Mesothelial cell of epicardium (in vitro differentiated cells): ENCODE measurements around the gene DGKA. TPM values are rescaled to one million over a fixed set of nuclear protein-coding genes. Genes with fewer than 3 reads are reported as not detected.
"Not testable (repeated sequence)": the region's sequence is repeated elsewhere in the genome, so short reads cannot be mapped to it uniquely, and the experiment has no call there.

Experiments
- DNase-seq, 2 experiments: peaks; one replicate each; pipeline ENCODE4 v3.0.0; 2021; ENCODE audit warnings: low spot score in 2 of 2; ENCODE audit not compliant: unreplicated experiment in 2 of 2
- H3K27ac Mint-ChIP-seq: 2 replicates; pipeline ENCODE4 v1.8.0; 2021; ENCODE audit warnings: mixed read lengths
- H3K27me3 Mint-ChIP-seq: 2 replicates; pipeline ENCODE4 v1.8.0; 2021; ENCODE audit warnings: low read depth, mixed read lengths
- H3K36me3 Mint-ChIP-seq: 2 replicates; pipeline ENCODE4 v1.8.0; 2021; ENCODE audit warnings: mixed read lengths
- H3K4me1 Mint-ChIP-seq: 2 replicates; pipeline ENCODE4 v1.8.0; 2021; ENCODE audit warnings: mixed read lengths
- H3K4me3 Mint-ChIP-seq: 2 replicates; pipeline ENCODE4 v1.8.0; 2021; ENCODE audit warnings: mild to moderate bottlenecking, moderate library complexity, mixed read lengths
- H3K9me3 Mint-ChIP-seq: 2 replicates; pipeline ENCODE4 v1.8.0; 2021; ENCODE audit warnings: mixed read lengths
- total RNA-seq: library from RNA; stranded (reverse); gene quantifications from 3 replicates; pipeline ENCODE4 v1.2.1, GENCODE V29; 2021
- TF ChIP-seq, protein P1 (sequence below): fragments of 200-600 bp; sonication (generic); IDR thresholded peaks from one replicate; pipeline ENCODE4 v1.5.0; 2021; ENCODE audit warnings: antibody characterized with exemption; ENCODE audit not compliant: unreplicated experiment

The DGKA gene
- total RNA-seq, 1 donor from 2014 or later: 33.5 TPM

DNA sequence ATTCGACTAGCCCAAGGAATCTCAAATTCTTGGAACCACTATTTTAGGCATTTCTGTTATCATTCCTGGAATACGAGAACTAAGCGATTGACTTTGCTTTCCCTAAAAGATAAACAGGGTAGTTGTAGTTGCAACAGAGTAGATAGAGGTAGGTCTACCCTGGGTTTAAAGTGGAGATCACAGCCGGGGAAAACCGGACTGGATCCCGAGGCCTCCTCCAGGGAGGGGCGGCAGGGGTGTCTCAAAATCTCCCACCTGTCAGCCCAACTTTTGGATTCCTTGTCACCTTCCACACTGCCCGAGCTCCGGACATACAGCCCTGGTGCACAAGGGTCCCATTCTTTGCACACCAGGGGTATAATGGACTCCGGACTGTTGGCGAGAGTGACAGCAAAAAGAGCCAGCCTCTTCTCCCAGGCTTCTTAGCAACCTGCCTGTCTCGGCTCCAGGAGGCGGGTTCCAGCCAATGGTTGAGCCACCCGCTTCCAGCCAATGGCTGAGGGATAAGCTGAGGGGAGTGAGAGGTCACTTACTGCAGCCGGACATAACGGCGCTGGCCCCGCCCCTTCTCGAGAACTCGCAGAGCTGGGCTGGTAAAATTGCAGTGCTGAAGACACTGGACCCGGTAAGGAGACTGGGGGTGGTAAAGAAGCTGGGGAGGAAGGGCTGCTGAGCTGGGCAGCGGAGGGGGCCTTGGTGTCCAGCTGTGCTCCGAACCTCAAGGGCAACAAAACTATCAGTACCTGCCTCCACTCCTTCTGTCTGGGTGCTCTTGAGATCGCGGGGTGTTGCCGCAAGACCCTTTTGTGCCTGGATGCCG is 66.0 kb downstream of the DGKA start, which contains the start of gene SUOX:
Gene SUOX (plus strand): TSS at position 562 of the 820 bp plus-strand sequence. CDS start 4,946 bp downstream, outside the sequence.
- H3K4me3 Mint-ChIP-seq: peak within 1 kb of the TSS; percentile 98
- no peaks in the 10 kb centered on the region for H3K27me3 Mint-ChIP-seq
- TF ChIP-seq, protein P1, sequence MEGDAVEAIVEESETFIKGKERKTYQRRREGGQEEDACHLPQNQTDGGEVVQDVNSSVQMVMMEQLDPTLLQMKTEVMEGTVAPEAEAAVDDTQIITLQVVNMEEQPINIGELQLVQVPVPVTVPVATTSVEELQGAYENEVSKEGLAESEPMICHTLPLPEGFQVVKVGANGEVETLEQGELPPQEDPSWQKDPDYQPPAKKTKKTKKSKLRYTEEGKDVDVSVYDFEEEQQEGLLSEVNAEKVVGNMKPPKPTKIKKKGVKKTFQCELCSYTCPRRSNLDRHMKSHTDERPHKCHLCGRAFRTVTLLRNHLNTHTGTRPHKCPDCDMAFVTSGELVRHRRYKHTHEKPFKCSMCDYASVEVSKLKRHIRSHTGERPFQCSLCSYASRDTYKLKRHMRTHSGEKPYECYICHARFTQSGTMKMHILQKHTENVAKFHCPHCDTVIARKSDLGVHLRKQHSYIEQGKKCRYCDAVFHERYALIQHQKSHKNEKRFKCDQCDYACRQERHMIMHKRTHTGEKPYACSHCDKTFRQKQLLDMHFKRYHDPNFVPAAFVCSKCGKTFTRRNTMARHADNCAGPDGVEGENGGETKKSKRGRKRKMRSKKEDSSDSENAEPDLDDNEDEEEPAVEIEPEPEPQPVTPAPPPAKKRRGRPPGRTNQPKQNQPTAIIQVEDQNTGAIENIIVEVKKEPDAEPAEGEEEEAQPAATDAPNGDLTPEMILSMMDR: no peak
- H3K9me3 Mint-ChIP-seq: no peaks in the 10 kb centered on the region
- H3K27ac Mint-ChIP-seq: peak within 1 kb of the TSS; percentile 95
- peak; percentile 69 to 85 for DNase-seq
- H3K4me1 Mint-ChIP-seq: peaks cover 11% of the 10 kb centered on the region
- peaks cover 17% of the 10 kb centered on the region for H3K36me3 Mint-ChIP-seq

DNA sequence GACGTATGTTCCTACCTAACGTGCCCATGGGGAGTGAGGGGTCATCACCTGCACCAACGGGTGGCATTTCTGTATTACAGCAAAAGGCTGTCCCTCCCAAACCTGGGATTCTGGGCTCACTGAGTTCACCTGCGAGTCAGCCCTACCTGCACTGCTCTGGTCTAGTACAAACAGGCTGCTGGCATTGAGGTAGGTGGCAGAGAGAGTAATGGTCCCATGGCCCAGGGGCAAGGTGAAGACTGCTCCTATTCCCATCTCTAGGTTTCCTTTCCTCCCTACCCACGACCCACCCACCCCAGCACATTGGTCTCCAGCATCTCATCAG is 66.5 kb downstream of the DGKA start:
- H3K4me1 Mint-ChIP-seq: peaks cover 11% of the 10 kb centered on the region
- no peaks in the 10 kb centered on the region for H3K27me3 Mint-ChIP-seq
- peak overlapping the region; percentile 98 for H3K4me3 Mint-ChIP-seq
- no peak for DNase-seq
- TF ChIP-seq, protein P1: no peak
- H3K27ac Mint-ChIP-seq: peak overlapping the region; percentile 95
- H3K36me3 Mint-ChIP-seq: peaks cover 18% of the 10 kb centered on the region
- H3K9me3 Mint-ChIP-seq: no peaks in the 10 kb centered on the region

DNA sequence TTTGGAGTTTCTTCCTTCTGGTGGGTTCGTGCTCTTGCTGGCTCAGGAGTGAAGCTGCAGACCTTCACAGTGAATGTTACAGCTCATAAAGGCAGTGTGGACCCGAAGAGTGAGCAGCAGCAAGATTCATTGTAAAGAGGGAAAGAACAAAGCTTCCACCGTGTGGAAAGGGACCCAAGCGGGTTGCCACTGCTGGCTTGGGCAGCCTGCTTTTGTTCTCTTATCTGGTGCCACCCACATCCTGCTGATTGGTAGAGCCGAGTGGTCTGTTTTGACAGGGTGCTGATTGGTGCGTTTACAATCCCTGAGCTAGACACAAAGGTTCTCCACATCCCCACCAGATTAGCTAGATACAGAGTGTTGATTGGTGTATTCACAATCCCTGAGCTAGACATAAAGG is 68.6 kb downstream of the DGKA start:
- not testable (repeated sequence) for DNase-seq, H3K27ac Mint-ChIP-seq, H3K9me3 Mint-ChIP-seq, H3K27me3 Mint-ChIP-seq
- Mint-ChIP-seq H3K4me1 (peaks cover 11% of the 10 kb centered on the region), H3K36me3 (peaks cover 18% of the 10 kb centered on the region), H3K4me3 (peak overlapping the region; percentile 32)

DNA sequence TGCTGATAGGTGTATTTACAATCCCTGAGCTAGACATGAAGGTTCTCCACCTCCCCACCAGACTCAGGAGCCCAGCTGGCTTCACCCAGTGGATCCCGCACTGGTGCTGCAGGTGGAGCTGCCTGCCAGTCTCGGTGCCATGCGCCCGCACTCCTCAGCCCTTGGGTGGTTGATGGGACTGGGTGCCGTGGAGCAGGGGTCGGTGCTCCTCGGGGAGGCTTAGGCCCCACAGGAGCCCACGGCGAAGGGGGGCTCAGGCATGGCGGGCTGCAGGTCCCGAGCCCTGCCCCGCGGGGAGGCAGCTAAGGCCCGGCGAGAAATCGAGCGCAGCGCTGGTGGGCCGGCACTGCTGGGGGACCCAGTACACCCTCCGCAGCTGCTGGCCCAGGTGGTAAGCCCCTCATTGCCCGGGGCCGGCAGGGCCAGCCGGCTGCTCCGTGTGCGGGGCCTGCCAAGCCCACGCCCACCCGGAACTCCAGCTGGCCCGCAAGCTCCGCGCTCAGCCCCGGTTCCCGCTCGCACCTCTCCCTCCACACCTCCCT is 69.1 kb downstream of the DGKA start:
- not testable (repeated sequence) for H3K27ac Mint-ChIP-seq, H3K9me3 Mint-ChIP-seq
- peaks cover 21% of the 10 kb centered on the region for H3K36me3 Mint-ChIP-seq

DNA sequence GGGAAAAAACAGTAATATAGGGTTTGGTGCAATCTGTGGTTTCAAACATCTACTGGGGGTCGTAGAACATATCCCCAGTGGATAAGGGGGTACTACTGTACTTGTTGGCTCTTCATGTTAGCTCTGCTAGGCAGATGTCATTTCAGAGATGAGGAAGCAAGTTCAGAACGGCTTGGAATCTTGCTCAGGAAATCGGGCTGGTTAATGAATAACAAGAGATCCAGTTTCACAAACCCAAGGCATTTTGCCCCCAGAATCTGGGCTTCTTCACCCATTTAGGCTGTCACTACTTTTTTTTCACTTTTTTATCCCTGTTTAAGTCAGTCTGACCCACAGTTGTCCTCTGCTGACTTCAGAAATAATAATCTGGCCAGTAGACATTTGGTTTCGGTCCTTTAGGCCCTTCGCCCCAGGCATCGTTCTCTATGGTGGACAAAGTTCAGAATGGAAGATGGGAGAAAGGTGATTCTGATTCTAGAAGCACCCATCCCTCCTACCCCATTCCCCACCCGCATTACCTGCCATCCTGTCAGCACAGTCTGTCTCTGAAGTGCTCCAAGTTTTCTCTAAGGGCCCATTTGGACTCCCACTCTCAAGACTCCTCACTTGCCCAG is 70.6 kb downstream of the DGKA start:
- no peaks in the 10 kb centered on the region for H3K9me3 Mint-ChIP-seq
- no peak for DNase-seq
- no peak overlapping the region for H3K27ac Mint-ChIP-seq
- TF ChIP-seq, protein P1: no peak
- H3K27me3 Mint-ChIP-seq: no peaks in the 10 kb centered on the region
- H3K4me1 Mint-ChIP-seq: peaks cover 11% of the 10 kb centered on the region
- H3K4me3 Mint-ChIP-seq: no peak overlapping the region
- peaks cover 21% of the 10 kb centered on the region for H3K36me3 Mint-ChIP-seq

More for the DNA sequence above, 69.1 kb downstream of the DGKA start:
- not testable (repeated sequence) for H3K27me3 Mint-ChIP-seq, DNase-seq, H3K4me3 Mint-ChIP-seq
- peaks cover 11% of the 10 kb centered on the region for H3K4me1 Mint-ChIP-seq

DNA sequence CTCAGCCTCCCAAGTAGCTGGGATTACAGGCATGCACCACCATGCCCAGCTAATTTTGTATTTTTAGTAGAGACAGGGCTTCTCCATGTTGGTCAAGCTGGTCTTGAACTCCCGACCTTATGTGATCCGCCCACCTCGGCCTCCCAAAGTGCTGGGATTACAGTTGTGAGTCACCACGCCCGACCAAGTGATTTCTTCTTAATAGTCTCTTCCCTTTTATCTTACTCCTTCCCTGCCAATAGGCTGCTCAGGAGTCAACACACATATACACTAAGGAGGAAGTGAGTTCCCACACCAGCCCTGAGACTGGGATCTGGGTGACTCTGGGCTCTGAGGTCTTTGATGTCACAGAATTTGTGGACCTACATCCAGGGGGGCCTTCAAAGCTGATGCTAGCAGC is 72.4 kb downstream of the DGKA start:
- not testable (repeated sequence) for DNase-seq, H3K27ac Mint-ChIP-seq, H3K4me3 Mint-ChIP-seq, H3K9me3 Mint-ChIP-seq, H3K27me3 Mint-ChIP-seq
- Mint-ChIP-seq H3K4me1 (peaks cover 11% of the 10 kb centered on the region), H3K36me3 (peaks cover 21% of the 10 kb centered on the region)

Other genes starting within 250 kb of the DGKA start
- gene ITGA7, start 223.3 kb upstream of the DGKA start, total RNA-seq: 32.5 to 34.0 TPM (median 33.2 TPM) in 3 replicates
- 58.0 to 63.4 TPM (median 61.6 TPM) in 3 replicates for gene BLOC1S1, start 215.1 kb upstream of the DGKA start, total RNA-seq
- 9.7 to 11.2 TPM (median 11.2 TPM) in 3 replicates for gene RDH5, start 210.8 kb upstream of the DGKA start, total RNA-seq
- 429 to 438 TPM (median 438 TPM) in 3 replicates for gene CD63, start 202.2 kb upstream of the DGKA start, total RNA-seq
- 17.0 to 18.7 TPM (median 18.1 TPM) in 3 replicates for gene GDF11, start 188.0 kb upstream of the DGKA start, total RNA-seq
- 67.9 to 73.2 TPM (median 71.5 TPM) in 3 replicates for gene SARNP, start 113.4 kb upstream of the DGKA start, total RNA-seq
- gene ORMDL2, start 113.1 kb upstream of the DGKA start, total RNA-seq: 24.8 to 28.3 TPM (median 26.3 TPM) in 3 replicates
- gene DNAJC14, start 101.6 kb upstream of the DGKA start, total RNA-seq: 37.8 to 38.5 TPM (median 38.3 TPM) in 3 replicates
- 3.1 to 3.3 TPM (median 3.3 TPM) in 3 replicates for gene MMP19, start 88.2 kb upstream of the DGKA start, total RNA-seq
- gene PYM1, start 3.3 kb upstream of the DGKA start, total RNA-seq: 21.1 to 23.8 TPM (median 22.9 TPM) in 3 replicates
- gene PMEL, start 34.9 kb downstream of the DGKA start, total RNA-seq: 3.6 to 5.3 TPM (median 5.1 TPM) in 3 replicates
- 52.0 to 54.0 TPM (median 52.4 TPM) in 3 replicates for gene CDK2, start 35.7 kb downstream of the DGKA start, total RNA-seq
- 99.3 to 104 TPM (median 101 TPM) in 3 replicates for gene RAB5B, start 42.9 kb downstream of the DGKA start, total RNA-seq
- gene SUOX, start 66.1 kb downstream of the DGKA start, total RNA-seq: 37.1 to 38.9 TPM (median 38.1 TPM) in 3 replicates
- gene IKZF4, start 89.9 kb downstream of the DGKA start, total RNA-seq: 16.2 to 22.5 TPM (median 18.6 TPM) in 3 replicates
- 20.6 to 25.7 TPM (median 25.2 TPM) in 3 replicates for gene RPS26, start 110.8 kb downstream of the DGKA start, total RNA-seq
- gene ERBB3, start 149.0 kb downstream of the DGKA start, total RNA-seq: 58.2 to 59.1 TPM (median 59.0 TPM) in 3 replicates
- 90.4 to 96.7 TPM (median 91.4 TPM) in 3 replicates for gene PA2G4, start 173.4 kb downstream of the DGKA start, total RNA-seq
- gene RPL41, start 185.5 kb downstream of the DGKA start, total RNA-seq: 3,814 to 4,057 TPM (median 4,017 TPM) in 3 replicates
- gene ZC3H10, start 187.1 kb downstream of the DGKA start, total RNA-seq: 7.8 to 9.2 TPM (median 8.0 TPM) in 3 replicates
- gene ESYT1, start 197.1 kb downstream of the DGKA start, total RNA-seq: 64.7 to 69.4 TPM (median 67.2 TPM) in 3 replicates
- 150 to 151 TPM (median 150 TPM) in 3 replicates for gene MYL6B, start 221.4 kb downstream of the DGKA start, total RNA-seq
- gene MYL6, start 227.2 kb downstream of the DGKA start, total RNA-seq: 800 to 830 TPM (median 827 TPM) in 3 replicates